ENCODE data around the gene EPHA4.

EPHA4 gene

DNA sequence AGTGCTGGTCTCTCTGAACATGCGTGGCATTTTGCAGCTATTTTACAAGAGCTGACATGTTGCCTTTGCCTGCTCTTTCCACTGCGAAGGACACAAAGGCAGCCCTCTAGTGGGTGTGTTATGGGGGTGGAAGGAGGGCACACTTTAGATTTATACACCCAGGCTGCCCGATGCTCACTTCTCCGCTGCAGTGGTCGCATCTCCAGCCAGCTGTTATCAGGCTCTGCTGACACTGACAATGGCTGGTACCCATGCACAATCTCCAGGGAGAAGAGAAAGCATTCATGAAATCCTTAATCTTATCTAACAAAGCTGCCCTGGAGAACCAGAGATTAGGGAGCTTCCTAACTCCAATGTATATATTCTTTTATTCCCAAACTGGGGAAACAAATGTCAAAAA is 113.5 kb downstream of the EPHA4 start:
- no peak for DNase-seq
- in situ Hi-C loops (cut with MboI; ENCODE audit: low pct_unique_long_range_greater_than_20kb, low sequenced_read_pairs), result no loop called here

DNA sequence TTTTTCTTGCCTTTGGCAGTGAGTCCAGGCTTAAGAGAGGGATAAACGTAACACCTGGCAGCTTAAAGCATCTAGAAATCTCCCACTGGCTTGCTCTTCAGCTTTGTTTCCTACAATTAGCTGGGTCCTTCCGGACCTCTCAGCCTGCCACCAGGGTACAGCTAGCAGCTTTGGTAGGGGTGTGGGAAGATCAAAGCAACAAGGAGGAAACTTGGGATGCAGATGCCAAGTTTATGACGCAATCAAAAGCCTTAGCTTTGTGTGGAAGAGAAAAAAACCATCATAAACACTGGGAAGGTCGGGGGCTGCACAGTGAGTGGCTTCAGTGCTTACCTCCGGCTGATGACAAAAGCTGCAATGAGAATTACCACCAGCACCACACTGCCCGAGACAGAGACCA is 116.9 kb downstream of the EPHA4 start:
- in situ Hi-C loops (cut with MboI; ENCODE audit: low pct_unique_long_range_greater_than_20kb, low sequenced_read_pairs), result no loop called here

DNA sequence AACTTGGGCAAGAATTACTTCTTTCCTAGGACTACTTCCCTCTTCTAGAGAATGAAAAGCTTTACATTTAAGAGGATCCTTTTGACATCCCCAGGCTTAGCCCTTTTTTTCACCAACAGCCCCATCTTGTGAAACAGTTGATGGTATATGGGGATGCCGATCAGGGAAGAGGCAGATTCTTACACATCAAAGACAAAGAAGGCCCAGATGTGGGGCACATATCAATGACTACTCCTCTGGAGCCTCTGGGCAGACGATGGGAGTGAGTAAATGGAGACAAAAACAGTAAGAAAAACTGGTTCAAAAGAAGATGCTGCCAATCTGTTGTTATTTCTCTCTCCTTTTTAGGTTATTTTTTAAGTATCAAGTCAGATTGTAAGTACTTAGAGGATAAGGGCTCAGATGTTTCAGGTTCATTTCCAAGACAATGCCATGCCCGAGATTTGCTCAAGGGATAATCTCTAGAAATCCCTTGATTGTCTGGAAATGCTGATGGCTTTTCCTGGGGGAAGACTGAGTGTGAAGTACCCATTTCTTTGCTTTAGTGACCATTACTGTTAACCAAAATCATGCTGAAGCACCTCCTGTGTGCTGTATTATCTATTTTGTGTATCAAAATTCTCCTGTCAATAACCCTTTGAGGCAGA is 117.5 kb downstream of the EPHA4 start:
- DNase-seq, result no peak
- in situ Hi-C loops (cut with MboI; ENCODE audit: low pct_unique_long_range_greater_than_20kb, low sequenced_read_pairs), result no loop called here

More for the DNA sequence above, 116.9 kb downstream of the EPHA4 start:
- no peak for DNase-seq

DNA sequence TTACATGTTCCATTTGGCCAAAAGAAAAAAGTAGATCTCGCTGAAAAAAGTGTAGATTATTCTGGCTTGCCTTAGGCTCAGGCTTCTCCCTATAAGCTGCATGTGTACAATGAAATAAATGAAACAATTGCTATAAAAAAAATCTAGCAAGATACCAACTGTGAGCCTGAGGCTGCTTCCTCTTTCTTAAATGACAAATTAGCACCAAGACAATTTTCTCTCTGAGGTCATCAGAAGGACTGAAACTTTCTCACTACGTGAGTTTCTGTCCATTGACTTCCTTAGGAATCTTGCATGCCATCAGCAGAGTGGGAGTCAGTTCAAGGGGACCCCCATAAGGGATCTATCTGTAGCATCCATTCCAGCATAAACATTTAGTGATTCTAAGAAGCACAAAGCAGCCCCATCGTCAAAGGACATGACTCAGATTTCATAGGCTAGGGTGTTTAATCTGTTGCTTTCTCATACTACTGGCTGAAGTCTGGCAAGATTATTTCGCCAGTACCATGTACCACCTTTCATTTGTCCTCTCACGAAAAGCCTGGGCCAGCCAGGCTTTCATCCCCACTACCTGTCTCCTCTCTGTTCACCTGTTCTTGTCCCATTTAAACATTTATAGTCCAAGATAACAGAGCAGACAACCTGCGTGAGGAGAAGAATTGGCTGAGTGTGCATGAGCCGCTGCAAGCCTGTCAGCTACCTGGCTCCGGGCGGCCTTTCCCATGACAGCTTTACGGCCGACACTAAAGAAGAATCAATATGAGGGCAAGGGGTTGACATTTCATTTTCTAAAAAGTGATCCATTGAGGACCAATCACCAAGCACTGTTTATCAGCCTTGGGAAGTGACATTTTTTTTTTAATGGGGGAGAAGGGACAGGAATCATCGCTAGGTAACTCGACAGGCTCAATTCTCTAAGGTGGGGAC is 120.0 kb downstream of the EPHA4 start:
- in situ Hi-C loops (cut with MboI; ENCODE audit: low pct_unique_long_range_greater_than_20kb, low sequenced_read_pairs), result no loop called here
- DNase-seq, result no peak

GRCh38 chr2:221450280-221450679 is 121.8 kb downstream of the EPHA4 start:
- in situ Hi-C loops (cut with MboI; ENCODE audit: low pct_unique_long_range_greater_than_20kb, low sequenced_read_pairs), result no loop called here
- no peak for DNase-seq

- no peak for DNase-seq
- in situ Hi-C loops (cut with MboI; ENCODE audit: low pct_unique_long_range_greater_than_20kb, low sequenced_read_pairs), result no loop called here
Observed at GRCh38 chr2:221449406-221449805, 122.7 kb downstream of the EPHA4 start.

DNA sequence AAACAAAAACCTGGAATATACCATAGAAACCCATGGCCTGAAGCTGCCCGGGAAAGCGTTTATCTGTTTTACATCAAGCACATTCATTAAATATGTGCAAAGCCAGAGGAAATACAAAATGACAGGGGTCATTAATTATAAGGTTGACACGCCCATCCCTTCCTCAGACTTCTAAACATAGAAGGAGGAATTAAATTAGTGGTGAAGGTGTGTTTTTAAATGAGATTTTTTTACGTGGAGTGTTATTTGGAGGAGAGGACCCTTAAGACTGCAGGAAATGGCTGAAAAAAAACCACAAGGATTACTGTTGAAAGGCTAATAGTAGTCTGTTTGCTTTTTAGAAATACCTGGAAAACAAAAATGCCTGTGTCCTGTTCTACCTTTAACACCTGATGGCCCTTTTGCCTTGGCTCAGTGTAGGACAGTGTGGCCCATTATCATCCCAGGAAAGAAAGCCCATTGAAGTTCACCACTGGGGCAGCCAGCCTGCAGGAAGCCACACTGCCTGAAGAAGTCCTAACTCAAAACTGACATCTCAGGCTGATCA is 123.2 kb downstream of the EPHA4 start:
- no peak for DNase-seq
- in situ Hi-C loops (cut with MboI; ENCODE audit: low pct_unique_long_range_greater_than_20kb, low sequenced_read_pairs), result no loop called here

- DNase-seq, result no peak
- in situ Hi-C loops (cut with MboI; ENCODE audit: low pct_unique_long_range_greater_than_20kb, low sequenced_read_pairs), result no loop called here
Observed at GRCh38 chr2:221448057-221448843, 123.9 kb downstream of the EPHA4 start.

DNA sequence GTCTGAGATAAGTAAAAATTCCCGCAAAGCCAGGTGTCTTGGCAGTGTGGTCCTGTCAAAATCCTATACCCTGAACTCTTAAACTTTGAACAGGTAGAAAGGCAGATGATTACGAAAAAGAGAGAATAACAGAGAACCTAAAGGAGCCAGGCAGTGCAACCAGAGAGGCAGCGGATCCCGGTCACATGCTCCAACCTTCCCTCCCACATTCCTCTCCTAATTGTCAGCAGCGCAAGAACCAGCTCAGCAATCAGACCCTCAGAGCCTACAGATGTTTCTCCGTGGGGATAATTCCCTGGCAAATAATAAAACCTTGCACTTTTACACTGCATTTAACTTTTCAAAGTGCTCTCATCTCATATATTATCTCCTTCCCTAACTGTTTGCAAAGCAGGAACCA is 124.8 kb downstream of the EPHA4 start:
- no peak for DNase-seq
- in situ Hi-C loops (cut with MboI; ENCODE audit: low pct_unique_long_range_greater_than_20kb, low sequenced_read_pairs), result no loop called here

DNA sequence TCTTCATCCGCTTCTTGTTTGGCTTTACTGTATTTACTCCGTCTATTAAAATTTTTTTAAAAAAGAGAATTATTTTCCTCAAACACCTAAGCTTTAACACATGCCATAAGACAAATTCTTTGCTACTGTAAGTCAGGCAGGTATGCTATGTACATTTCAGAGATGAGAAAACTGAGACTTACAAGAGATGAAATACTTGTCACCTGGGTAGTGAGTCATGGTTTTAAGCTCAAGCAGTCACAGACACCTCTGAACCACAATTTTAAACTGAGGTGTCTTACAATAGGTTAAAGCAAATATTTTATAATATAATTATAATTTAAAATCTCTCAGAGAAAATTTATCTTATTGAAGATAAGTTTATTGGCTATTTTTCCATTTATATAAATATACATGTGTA is 126.0 kb downstream of the EPHA4 start:
- in situ Hi-C loops (cut with MboI; ENCODE audit: low pct_unique_long_range_greater_than_20kb, low sequenced_read_pairs), result no loop called here
- DNase-seq, result no peak

- in situ Hi-C loops (cut with MboI; ENCODE audit: low pct_unique_long_range_greater_than_20kb, low sequenced_read_pairs), result no loop called here
- DNase-seq, result no peak
Observed at GRCh38 chr2:221444106-221444505, 128.0 kb downstream of the EPHA4 start.

GRCh38 chr2:221443645-221444044 is 128.5 kb downstream of the EPHA4 start:
- no peak for DNase-seq
- in situ Hi-C loops (cut with MboI; ENCODE audit: low pct_unique_long_range_greater_than_20kb, low sequenced_read_pairs), result no loop called here

- no peak for DNase-seq
- in situ Hi-C loops (cut with MboI; ENCODE audit: low pct_unique_long_range_greater_than_20kb, low sequenced_read_pairs), result no loop called here
Observed at GRCh38 chr2:221442128-221442527, 130.0 kb downstream of the EPHA4 start.

DNA sequence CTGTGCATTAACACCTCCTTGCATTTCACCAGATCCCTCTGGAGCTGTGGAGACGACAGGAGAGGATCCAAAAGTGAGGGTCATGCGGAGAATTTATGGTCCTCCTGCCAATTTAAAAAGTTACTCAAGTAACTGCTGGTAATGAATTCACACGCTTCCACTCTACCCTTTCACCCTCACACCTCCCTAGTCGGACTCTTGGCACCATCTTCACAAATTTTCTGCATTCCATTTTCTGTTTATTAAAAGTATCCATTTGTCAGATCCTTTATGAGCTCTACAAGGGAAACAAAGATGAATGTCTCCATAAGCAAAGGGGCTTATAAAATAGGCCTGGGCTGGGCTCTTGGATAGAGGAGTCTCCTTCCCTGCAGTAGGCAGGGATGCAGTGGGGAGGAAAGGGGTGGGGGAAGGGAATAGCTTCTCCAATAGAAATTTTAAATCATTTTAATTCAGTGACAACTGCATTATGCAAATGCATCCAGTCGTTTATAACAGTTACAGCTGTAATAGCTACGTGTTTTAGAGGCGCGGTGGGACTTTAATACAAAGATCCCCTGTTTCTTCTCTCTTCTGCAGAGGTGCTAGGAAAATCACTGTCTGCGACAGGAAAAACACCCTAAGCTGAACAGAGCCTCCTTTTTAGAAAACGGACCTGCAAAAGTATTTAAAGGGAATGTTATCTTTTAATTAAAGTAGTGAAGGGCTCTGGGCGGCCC is 132.2 kb downstream of the EPHA4 start:
- in situ Hi-C loops (cut with MboI; ENCODE audit: low pct_unique_long_range_greater_than_20kb, low sequenced_read_pairs), result no loop called here
- no peak for DNase-seq

GRCh38 chr2:221437056-221437455 is 135.0 kb downstream of the EPHA4 start:
- no peak for DNase-seq
- in situ Hi-C loops (cut with MboI; ENCODE audit: low pct_unique_long_range_greater_than_20kb, low sequenced_read_pairs), result no loop called here

- no peak for DNase-seq
- in situ Hi-C loops (cut with MboI; ENCODE audit: low pct_unique_long_range_greater_than_20kb, low sequenced_read_pairs), result no loop called here
Observed at GRCh38 chr2:221435171-221435570, 136.9 kb downstream of the EPHA4 start.

DNA sequence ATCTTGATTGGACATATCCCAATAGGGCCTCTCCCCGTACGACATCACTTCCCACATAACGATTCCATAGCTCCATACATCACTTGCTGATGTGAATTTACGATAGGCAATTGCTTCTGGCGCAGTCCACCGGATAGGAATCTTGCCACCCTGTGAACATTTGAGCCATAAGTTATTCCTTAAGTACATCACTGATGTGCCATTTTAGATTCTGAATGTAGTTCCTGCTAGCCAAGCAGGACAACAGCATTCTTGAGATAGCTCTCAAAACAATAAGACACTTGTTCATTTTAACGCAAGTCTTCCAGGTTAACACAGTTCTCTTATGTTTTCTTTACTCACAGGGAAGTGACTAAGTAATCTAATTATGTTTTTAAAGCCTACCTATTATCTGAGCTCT is 138.0 kb downstream of the EPHA4 start:
- in situ Hi-C loops (cut with MboI; ENCODE audit: low pct_unique_long_range_greater_than_20kb, low sequenced_read_pairs), result no loop called here
- DNase-seq, result no peak

DNA sequence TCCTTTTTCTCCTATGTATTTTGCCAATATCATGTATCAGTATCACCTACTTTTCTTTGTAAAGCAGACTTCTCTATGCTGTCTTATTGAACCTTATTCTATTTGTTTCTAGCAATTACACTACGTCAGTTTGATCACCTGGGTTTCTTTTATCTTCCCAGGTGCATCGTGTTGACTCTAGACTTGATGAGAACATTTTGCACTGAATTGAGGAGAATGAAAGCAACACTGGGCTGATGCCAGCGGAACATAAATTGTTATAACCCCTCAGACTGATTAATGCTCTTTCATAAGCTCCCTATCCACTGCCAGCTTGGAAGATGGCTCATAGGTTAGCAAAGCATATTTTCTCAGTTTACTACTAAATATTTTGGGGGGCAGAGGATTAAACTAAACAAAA is 140.6 kb downstream of the EPHA4 start:
- in situ Hi-C loops (cut with MboI; ENCODE audit: low pct_unique_long_range_greater_than_20kb, low sequenced_read_pairs), result no loop called here
- no peak for DNase-seq

Data from KBM-7 (cell line).